Spleen (tissue), 7 donors: ENCODE measurements around the gene DAD1.

Experiments used
- CTCF ChIP-seq, 11 experiments: fragments of 200-600 bp in 7 of 11; fragments of 450-650 bp in 4 of 11; sonication (generic) in 4 of 11; IDR thresholded peaks in 8 of 11; conservative IDR thresholded peaks in 3 of 11; 1 replicate in 7 of 11; 2 replicates in 4 of 11; pipeline versions ENCODE4 v1.4.0 to v1.8.0; 2016 to 2021; ENCODE audit warnings: antibody characterized with exemption in 11 of 11, inconsistent platforms in 4 of 11, mild to moderate bottlenecking in 1 of 11
- POLR2A ChIP-seq, 3 donors: fragments of 450-650 bp; IDR thresholded peaks; one replicate each; pipeline ENCODE4 v1.5.1; 2017; ENCODE audit warnings: antibody characterized with exemption in 3 of 3, mild to moderate bottlenecking in 1 of 3
- donor health status: DM: no; HTN: no; CAD: no; lungs with moderate emphysema.
- donor health status: DM: no; HTN: no; CAD: no.
- donor health status: DM: no; HTN: no; CAD: no.

DNA sequence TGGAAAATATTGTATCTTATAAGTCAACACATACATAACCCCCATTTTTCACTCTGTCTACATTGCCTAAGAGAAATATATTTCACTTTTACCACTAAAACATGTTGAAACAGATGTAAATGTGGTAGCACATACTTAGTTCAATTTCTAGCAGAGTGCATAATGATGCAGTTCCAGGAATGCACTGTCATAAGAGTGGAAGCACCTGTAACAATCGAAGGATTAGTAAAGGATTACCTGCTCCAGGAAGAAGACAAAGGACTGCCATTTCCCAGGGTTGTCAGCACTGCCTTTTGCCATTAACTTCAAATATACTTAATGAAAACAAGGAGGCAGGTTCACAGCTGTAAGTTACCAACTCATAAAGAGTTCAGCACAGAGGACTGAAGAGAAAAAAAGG lies 24.6 kb downstream of the DAD1 start:
- no peak for TF ChIP-seq CTCF (IDR thresholded peaks at IDR 0.05 in 8 of 11, conservative IDR thresholded peaks at IDR 0.05 in 3 of 11)
- no peak for TF ChIP-seq POLR2A (IDR thresholded peaks at IDR 0.05)
